ENCODE results near the gene HELQ.
"Not testable (repeated sequence)": the region's sequence is repeated elsewhere in the genome, so short reads cannot be mapped to it uniquely, and the experiment has no call there.

The HELQ gene

DNA sequence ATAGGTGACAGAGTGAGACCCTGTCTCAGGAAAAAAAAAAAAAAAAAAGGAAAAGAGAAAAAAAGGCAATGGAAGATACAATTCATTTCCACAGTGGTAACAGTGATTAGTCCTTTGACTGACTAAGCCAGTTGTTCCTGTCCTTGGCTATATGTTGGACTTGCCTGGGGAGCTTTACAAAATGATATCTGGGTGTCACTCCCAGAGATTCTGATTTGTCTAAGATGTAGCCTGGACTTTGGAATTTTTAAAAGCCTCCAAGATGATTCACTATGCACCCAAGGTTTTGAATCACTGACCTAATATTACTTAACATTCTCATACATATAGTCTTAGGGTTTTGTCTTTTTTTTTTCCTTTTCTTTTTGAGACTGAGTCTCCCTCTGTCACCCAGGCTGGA, 16.9 kb downstream of the HELQ start:
- no peak for DNase-seq

GRCh38 chr4:83436680-83437079, 18.9 kb downstream of the HELQ start:
- no peak for DNase-seq

DNA sequence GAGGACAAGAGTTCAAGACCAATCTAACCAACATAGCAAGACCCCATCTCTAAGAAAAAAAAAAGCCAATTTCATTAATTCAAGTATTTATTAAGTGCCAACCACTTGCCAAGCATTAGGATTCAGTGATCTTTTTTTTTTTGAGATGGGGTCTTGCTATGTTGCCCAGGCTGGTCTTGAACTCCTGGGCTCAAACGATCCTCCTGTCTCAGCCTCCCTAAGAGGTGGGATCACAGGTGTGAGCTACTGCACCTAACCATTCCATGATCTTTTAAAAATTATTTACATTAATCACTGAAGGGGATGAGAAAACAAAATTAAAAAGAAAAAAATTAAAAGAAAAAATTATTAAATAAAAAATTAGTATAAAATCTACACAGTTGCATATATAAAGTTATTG, 24.4 kb downstream of the HELQ start:
- DNase-seq: no peak

DNA sequence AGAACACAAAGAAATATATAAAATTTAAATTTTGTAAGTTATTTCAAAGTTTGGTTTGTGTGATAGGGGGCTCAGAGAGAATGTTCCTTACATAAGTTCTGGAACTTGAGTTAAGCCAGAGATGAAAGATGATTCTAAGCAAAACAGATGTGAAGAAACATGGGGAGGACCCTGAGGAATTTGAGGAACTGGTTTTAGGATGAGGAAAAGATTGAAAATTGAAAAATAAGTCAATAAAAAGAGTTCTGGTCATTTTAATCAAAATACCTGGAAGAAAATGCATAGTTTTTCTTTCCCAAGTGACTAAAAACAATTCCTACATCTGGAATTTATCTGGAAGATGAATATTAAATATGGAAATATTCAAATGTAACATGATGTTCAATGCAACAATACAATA, 37.4 kb downstream of the HELQ start:
- no peak for DNase-seq

- DNase-seq: no peak
These were observed 38.1 kb downstream of the HELQ start for GRCh38 chr4:83417566-83417965.

DNA sequence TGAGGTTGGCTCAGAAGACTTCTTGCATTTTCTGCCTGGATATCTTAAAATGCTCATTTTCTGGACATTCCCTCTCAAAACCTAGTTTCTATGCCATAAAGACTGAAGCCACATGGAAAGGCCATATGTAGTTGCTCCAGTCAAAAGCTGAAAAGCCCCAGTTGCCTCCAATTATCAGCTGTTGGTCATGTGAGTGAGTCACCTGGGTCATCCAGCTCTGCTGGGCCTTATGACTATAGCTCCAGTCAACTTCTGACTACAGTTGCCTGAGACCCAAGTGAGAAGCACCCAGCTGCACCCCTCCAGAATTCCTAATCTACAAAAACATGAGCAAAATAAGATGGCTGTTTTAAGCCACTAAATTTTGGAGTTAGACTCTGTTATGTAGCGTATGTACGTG, 41.9 kb downstream of the HELQ start:
- no peak for DNase-seq

DNA sequence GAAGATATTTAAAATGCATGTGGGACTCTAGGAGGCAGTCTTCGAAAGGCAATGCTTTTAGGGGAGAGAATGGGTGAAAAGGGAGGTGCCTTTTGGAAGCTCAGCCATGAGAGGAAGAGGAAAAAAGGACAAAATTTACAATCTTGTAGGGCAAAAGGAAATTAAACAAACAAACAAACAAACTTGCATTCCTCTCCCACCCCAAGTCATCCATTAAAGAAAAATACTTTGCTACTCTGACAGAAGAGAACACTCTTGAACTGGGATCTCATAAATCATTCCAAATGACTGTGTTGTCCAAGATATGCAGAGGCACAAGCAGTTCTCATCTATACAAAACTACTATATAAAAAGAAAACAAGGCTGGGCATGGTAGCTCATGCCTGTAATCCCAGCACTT, 46.7 kb downstream of the HELQ start:
- DNase-seq: no peak

- DNase-seq: no peak
These were observed 49.5 kb downstream of the HELQ start for GRCh38 chr4:83405844-83406816.

GRCh38 chr4:83398158-83398557, 57.5 kb downstream of the HELQ start:
- DNase-seq: not testable (repeated sequence)

DNA sequence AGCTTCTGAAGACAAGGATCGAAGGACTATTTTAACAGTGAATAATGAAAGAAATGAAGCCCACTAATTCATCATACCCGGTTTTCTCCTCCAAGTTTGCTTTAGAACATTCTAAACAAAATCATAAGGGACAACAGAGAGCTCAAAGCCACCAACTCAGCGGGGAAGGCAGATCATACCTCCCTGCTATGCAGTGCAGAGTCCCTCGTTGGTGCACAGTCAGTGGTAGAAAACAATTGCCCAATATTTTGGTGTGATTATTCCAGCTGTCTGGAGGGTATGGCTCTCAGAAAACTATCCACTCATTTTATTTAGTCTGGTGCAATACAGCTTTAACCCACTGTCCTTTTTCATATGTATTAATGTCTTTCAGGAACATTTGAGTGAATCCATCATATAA, 61.7 kb downstream of the HELQ start:
- DNase-seq: no peak

- DNase-seq: no peak
These were observed 63.1 kb downstream of the HELQ start for GRCh38 chr4:83392562-83392961.

- peak; percentile 41 for DNase-seq
These were observed 64.7 kb downstream of the HELQ start for GRCh38 chr4:83390944-83391343.

- DNase-seq: no peak
These were observed 65.7 kb downstream of the HELQ start for GRCh38 chr4:83389756-83390505.

DNA sequence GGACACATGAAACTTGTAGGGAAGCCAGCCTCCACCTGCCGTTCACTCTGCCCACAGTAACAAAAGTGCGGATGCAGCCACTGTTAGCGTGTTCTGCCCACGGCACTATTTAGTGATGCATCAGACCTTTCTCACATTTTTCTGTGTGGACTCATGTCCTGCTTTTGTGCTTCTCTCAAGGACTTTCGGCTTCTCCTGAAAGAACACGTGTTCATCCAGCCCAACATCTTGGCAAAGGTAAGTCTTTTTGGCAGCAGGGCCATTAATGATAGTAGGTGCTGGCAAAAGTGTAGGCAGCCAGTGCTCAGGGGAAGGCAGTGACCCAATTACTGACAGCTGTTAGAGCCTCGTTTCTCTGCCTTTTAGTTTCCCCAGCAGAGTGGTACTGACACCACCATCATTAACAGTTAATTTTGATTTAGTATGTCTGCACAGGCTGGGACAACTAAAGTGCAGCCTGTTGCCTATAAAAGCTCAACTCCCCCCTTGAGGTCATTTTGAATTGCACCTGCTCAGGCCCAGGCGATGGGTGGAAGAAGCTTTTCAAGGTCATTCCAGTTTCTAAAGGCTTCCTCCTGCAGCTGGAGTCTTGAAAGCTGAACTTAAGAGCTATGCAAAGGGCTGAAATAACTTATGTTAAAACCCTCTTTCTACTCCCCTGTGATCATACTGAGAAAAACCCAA, 66.4 kb downstream of the HELQ start:
- no peak for DNase-seq

GRCh38 chr4:83388313-83388676, 67.3 kb downstream of the HELQ start:
- peak; percentile 37 for DNase-seq

DNA sequence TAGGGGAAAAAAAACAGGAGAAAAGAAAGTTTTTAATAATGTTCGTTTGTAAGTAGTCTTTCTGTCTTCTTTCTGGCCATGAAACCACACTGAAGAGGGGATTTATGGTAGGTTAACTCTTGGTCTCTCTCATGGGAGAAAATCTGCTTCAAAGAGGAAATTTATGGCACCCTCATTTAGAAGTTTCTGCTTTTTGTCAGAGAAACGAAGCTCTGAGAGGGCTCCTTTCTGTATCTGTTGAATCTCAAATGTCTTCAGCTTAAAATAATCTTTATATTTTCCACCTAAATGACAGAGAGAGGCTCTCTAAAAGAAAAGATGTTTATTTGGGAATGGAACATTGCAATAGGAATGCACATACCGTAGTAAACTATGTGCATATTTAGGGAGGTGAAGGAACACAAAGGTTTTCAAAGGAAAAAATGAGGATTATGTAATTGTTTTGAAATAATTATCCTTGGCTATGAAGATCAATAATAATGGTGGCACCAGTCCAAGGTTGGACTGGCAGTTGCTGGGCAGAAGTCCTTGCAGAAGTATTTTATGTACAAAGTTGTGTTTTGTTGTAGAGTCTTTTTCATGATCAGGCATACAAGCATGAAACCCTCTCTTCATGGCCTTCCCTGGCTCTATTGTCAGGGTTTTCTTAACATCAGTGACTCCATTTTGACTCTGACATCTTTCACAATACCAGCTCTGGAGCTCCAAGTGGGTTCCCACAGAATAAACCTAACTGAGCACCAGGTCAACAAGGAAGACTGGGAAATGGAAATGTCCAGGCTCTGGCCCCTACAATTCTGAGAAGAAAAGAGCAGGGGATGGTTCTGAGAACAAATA, 67.9 kb downstream of the HELQ start:
- DNase-seq: no peak

GRCh38 chr4:83387012-83387411, 68.6 kb downstream of the HELQ start:
- no peak for DNase-seq

- DNase-seq: no peak
These were observed 72.8 kb downstream of the HELQ start for GRCh38 chr4:83382850-83383249.

DNA sequence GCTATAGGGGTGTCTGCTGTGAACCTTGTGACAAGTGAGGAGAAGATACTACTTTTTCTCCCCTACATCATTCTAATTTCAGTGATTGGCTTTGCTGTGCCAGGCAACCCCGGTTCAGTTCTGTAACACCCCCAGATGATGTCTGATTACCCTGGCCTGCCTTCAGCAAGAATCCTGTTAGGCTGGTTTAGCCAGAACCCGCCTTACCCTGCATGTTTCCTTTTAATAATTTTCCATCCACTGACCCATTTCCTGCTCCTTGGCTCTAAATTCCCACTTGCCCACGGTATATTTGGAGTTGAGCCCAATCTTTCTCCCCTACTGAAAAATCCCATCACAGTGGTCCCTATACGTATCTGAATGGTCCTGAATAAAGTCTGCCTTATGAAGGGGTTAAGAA, 74.5 kb downstream of the HELQ start:
- DNase-seq: no peak

GRCh38 chr4:83378419-83378818, 77.2 kb downstream of the HELQ start:
- no peak for DNase-seq

DNA sequence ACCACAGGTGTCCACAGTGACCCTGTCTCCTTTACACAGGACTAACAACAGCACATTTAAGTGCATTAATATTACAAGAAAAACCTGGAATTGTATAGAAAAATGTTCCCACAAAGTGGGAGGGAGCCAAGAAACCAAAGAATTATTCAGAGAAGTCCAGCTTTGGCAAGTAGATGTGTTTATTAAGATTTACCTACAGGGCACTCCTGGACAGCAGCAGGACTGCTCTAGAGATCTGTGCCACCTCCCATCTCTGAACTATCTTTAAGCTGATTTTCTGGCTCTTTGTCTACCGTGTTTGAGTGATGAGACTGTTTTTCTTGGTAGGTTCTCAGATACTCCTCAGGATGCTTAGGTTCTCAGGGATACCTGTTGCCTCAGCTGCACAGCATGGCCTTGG, 82.7 kb downstream of the HELQ start:
- DNase-seq: no peak

GRCh38 chr4:83371936-83372335, 83.7 kb downstream of the HELQ start:
- DNase-seq: no peak

GRCh38 chr4:83371235-83371634, 84.4 kb downstream of the HELQ start:
- no peak for DNase-seq
